Ovary (tissue), 3 donors: ENCODE data around the gene ABHD12B.

Experiments
- EP300 ChIP-seq: sonication (generic); formaldehyde crosslinking; IDR thresholded peaks from one replicate; pipeline ENCODE4 v1.6.1; 2017; ENCODE audit warnings: antibody characterized with exemption
- POLR2A ChIP-seq: fragments of 450-650 bp; IDR thresholded peaks from one replicate; pipeline ENCODE4 v1.6.1; 2017; ENCODE audit warnings: antibody characterized with exemption, mild to moderate bottlenecking, moderate library complexity
- TF ChIP-seq, protein P1 (sequence below), 3 donors: fragments of 450-650 bp in 2 of 3; fragments of 200-600 bp in 1 of 3; IDR thresholded peaks; one replicate each; pipeline versions ENCODE4 v1.5.1 to v1.8.0; 2016 to 2022; ENCODE audit warnings: antibody characterized with exemption in 3 of 3, mild to moderate bottlenecking in 1 of 3
- donor health status: DM: no; HTN: no; CAD: no.

DNA sequence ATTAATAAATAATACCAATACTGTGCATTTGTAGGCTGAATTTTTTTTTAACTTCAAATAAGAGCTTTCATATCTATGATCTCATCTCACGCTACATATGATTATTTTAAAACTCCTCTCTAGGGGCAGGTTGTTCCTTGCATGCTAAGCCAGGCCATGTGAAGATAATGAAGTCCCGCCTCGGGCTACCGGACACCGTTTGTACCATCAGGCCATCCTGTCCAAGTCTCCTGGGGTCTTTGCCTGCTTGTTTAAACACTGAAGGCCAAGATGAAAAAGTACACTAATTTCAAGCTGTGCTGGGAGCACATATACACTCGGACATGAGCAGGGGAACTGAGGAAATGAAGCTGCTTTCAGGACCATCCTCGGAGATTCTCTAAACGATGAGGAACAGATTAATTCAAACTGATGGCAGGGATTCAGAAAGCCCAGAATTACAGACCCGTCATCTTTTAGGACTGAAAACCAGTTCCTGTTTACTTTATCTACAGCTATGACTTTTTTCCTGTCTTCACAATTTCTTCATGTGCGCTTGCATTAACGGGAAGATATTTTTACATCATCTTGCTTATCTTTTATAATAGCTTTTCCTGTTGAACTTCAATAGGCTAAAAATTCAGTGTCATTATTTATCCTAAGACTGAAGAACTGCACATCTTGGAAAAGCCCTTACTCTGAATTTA, 6.3 kb upstream of the ABHD12B start:
- TF ChIP-seq, protein P1, sequence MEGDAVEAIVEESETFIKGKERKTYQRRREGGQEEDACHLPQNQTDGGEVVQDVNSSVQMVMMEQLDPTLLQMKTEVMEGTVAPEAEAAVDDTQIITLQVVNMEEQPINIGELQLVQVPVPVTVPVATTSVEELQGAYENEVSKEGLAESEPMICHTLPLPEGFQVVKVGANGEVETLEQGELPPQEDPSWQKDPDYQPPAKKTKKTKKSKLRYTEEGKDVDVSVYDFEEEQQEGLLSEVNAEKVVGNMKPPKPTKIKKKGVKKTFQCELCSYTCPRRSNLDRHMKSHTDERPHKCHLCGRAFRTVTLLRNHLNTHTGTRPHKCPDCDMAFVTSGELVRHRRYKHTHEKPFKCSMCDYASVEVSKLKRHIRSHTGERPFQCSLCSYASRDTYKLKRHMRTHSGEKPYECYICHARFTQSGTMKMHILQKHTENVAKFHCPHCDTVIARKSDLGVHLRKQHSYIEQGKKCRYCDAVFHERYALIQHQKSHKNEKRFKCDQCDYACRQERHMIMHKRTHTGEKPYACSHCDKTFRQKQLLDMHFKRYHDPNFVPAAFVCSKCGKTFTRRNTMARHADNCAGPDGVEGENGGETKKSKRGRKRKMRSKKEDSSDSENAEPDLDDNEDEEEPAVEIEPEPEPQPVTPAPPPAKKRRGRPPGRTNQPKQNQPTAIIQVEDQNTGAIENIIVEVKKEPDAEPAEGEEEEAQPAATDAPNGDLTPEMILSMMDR (IDR thresholded peaks at IDR 0.05), result no peak
- TF ChIP-seq POLR2A (no peak), EP300 (no peak)
